Measurements from ENCODE around the gene ENPP3.

The ENPP3 gene

GRCh38 chr6:131642987-131643611 lies 6.0 kb downstream of the ENPP3 start:
- DNase-seq (ENCODE audit: low spot score), result no peak

- no peak for DNase-seq (ENCODE audit: low spot score)
Observed at GRCh38 chr6:131643855-131644460, 6.9 kb downstream of the ENPP3 start.

- DNase-seq (ENCODE audit: low spot score), result no peak
Observed at GRCh38 chr6:131644921-131645320, 7.8 kb downstream of the ENPP3 start.

- no peak for DNase-seq (ENCODE audit: low spot score)
Observed at GRCh38 chr6:131645846-131646245, 8.7 kb downstream of the ENPP3 start.

- DNase-seq (ENCODE audit: low spot score), result no peak
Observed at GRCh38 chr6:131646249-131646670, 9.2 kb downstream of the ENPP3 start.

- no peak for DNase-seq (ENCODE audit: low spot score)
Observed at GRCh38 chr6:131651782-131652181, 14.7 kb downstream of the ENPP3 start.

- DNase-seq (ENCODE audit: low spot score), result no peak
Observed at GRCh38 chr6:131652472-131652871, 15.4 kb downstream of the ENPP3 start.

GRCh38 chr6:131654326-131654725 lies 17.2 kb downstream of the ENPP3 start:
- DNase-seq (ENCODE audit: low spot score), result no peak

GRCh38 chr6:131655387-131655786 lies 18.3 kb downstream of the ENPP3 start:
- DNase-seq (ENCODE audit: low spot score), result no peak

GRCh38 chr6:131655951-131656350 lies 18.8 kb downstream of the ENPP3 start:
- DNase-seq (ENCODE audit: low spot score), result no peak

GRCh38 chr6:131656667-131657066 lies 19.6 kb downstream of the ENPP3 start:
- no peak for DNase-seq (ENCODE audit: low spot score)

- no peak for DNase-seq (ENCODE audit: low spot score)
Observed at GRCh38 chr6:131657222-131657621, 20.1 kb downstream of the ENPP3 start.

- DNase-seq (ENCODE audit: low spot score), result no peak
Observed at GRCh38 chr6:131657630-131658111, 20.6 kb downstream of the ENPP3 start.

GRCh38 chr6:131658287-131658686 lies 21.2 kb downstream of the ENPP3 start:
- no peak for DNase-seq (ENCODE audit: low spot score)

GRCh38 chr6:131660195-131660594 lies 23.1 kb downstream of the ENPP3 start:
- DNase-seq (ENCODE audit: low spot score), result no peak

- no peak for DNase-seq (ENCODE audit: low spot score)
Observed at GRCh38 chr6:131663578-131664165, 26.6 kb downstream of the ENPP3 start.

GRCh38 chr6:131669891-131670290 lies 32.8 kb downstream of the ENPP3 start:
- no peak for DNase-seq (ENCODE audit: low spot score)

- no peak for DNase-seq (ENCODE audit: low spot score)
Observed at GRCh38 chr6:131673184-131673583, 36.1 kb downstream of the ENPP3 start.

GRCh38 chr6:131678442-131678841 lies 41.3 kb downstream of the ENPP3 start:
- no peak for DNase-seq (ENCODE audit: low spot score)

GRCh38 chr6:131680868-131681267 lies 43.8 kb downstream of the ENPP3 start:
- no peak for DNase-seq (ENCODE audit: low spot score)

- no peak for DNase-seq (ENCODE audit: low spot score)
Observed at GRCh38 chr6:131681585-131681984, 44.5 kb downstream of the ENPP3 start.

- no peak for DNase-seq (ENCODE audit: low spot score)
Observed at GRCh38 chr6:131682442-131682841, 45.3 kb downstream of the ENPP3 start.

- no peak for DNase-seq (ENCODE audit: low spot score)
Observed at GRCh38 chr6:131683479-131683878, 46.4 kb downstream of the ENPP3 start.
